RWPE1 (cell line): ENCODE measurements around the gene MIPEP.
"Not testable (repeated sequence)": the region's sequence is repeated elsewhere in the genome, so short reads cannot be mapped to it uniquely, and the experiment has no call there.

Experiments
- CTCF ChIA-PET: fragments of 350-600 bp; sonication (Branson Sonifier 250); formaldehyde crosslinking; extraction: SDS; loops from one replicate; lab custom pipeline; 2021; lab: Yijun Ruan, JAX
- POLR2A ChIA-PET: fragments of 400-600 bp; formaldehyde crosslinking; extraction: SDS; loops from one replicate; lab custom pipeline; 2020; ENCODE audit warnings: antibody characterized with exemption; ENCODE audit not compliant: low non-redundant PET; lab: Yijun Ruan, JAX
- DNase-seq: peaks from one replicate; pipeline ENCODE4 v3.0.0; 2012; ENCODE audit warnings: low spot score
- H3K27ac ChIP-seq: fragments of 450-650 bp; 2 replicates; pipeline ENCODE4 v1.5.1; 2017
- CTCF ChIP-seq: fragments of 450-650 bp; conservative IDR thresholded peaks from 2 replicates; pipeline ENCODE4 v1.5.1; 2017; ENCODE audit warnings: low read depth, mild to moderate bottlenecking

The MIPEP gene

GRCh38 chr13:23905766-23906165, 16.6 kb upstream of the MIPEP start:
- ChIA-PET POLR2A (no interaction called here), CTCF (no interaction called here)
- DNase-seq = no peak

GRCh38 chr13:23903906-23904280, 14.7 kb upstream of the MIPEP start:
- POLR2A ChIA-PET = no interaction called here
- no peak overlapping the region for H3K27ac ChIP-seq
- TF ChIP-seq CTCF = no peak
- DNase-seq = no peak
- CTCF ChIA-PET = no interaction called here

More at GRCh38 chr13:23905766-23906165, 16.6 kb upstream of the MIPEP start:
- H3K27ac ChIP-seq = no peak overlapping the region
- TF ChIP-seq CTCF = no peak

- H3K27ac ChIP-seq = no peak overlapping the region
- CTCF ChIA-PET = no interaction called here
- POLR2A ChIA-PET = no interaction called here
- DNase-seq = no peak
- TF ChIP-seq CTCF = no peak
These were observed 14.0 kb upstream of the MIPEP start for GRCh38 chr13:23902975-23903905.

- CTCF ChIA-PET = no interaction called here
- no peak overlapping the region for H3K27ac ChIP-seq
- POLR2A ChIA-PET = no interaction called here
- peak; percentile 57 for DNase-seq
- no peak for TF ChIP-seq CTCF
These were observed 12.2 kb upstream of the MIPEP start for GRCh38 chr13:23901365-23901764.

- POLR2A ChIA-PET = no interaction called here
- H3K27ac ChIP-seq = no peak overlapping the region
- TF ChIP-seq CTCF = peak; percentile 63
- DNase-seq = peak; percentile 32
- CTCF ChIA-PET = interaction anchor here (0.6 to 1.0 kb wide), 4 partner anchors 314 to 439 kb away, joined by 3 read pairs; no protein-coding TSS in a partner anchor
These were observed 10.4 kb upstream of the MIPEP start for GRCh38 chr13:23899555-23899954.

- POLR2A ChIA-PET = no interaction called here
- TF ChIP-seq CTCF = no peak
- no peak overlapping the region for H3K27ac ChIP-seq
- CTCF ChIA-PET = no interaction called here
- no peak for DNase-seq
These were observed 8.9 kb upstream of the MIPEP start for GRCh38 chr13:23898101-23898500.

GRCh38 chr13:23897452-23897919, 8.3 kb upstream of the MIPEP start, which contains the start of gene C1QTNF9B:
Gene C1QTNF9B (minus strand): TSS chr13:23897502.
- H3K27ac ChIP-seq, DNase-seq, POLR2A ChIA-PET, CTCF ChIA-PET: not testable (repeated sequence)

GRCh38 chr13:23894746-23895145, 5.5 kb upstream of the MIPEP start:
- DNase-seq, H3K27ac ChIP-seq, POLR2A ChIA-PET, CTCF ChIA-PET: not testable (repeated sequence)

- CTCF ChIA-PET, POLR2A ChIA-PET, H3K27ac ChIP-seq, DNase-seq: not testable (repeated sequence)
These were observed 4.6 kb upstream of the MIPEP start for GRCh38 chr13:23893791-23894190.
